Measurements from ENCODE around the gene KCNQ1OT1. TPM values are rescaled to one million over a fixed set of nuclear protein-coding genes. Genes with fewer than 3 reads are reported as not detected.

KCNQ1OT1 gene
- total RNA-seq, 1 donor from 2014 or later: 0.54 TPM

DNA sequence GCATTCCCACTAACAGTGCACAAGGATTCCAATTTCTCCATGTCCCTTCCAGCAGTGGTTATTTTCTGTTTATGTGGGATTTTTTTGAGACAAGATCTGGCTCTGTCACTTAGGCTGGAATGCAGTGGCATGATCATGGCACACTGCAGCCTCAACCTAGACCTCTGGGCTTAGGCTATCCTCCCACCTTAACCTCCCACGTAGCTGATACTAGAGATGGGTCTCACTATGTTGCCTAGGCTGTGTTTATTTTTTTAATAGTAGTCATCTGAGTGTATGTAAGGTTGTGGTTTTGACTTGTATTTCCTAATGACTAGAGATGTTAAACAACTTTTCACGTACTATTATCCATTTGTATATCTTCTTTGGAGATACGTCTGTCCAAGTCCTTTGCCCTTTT, 74.6 kb downstream of the KCNQ1OT1 start:
- intact Hi-C loops (cut with micrococcal nuclease): no loop called here

DNA sequence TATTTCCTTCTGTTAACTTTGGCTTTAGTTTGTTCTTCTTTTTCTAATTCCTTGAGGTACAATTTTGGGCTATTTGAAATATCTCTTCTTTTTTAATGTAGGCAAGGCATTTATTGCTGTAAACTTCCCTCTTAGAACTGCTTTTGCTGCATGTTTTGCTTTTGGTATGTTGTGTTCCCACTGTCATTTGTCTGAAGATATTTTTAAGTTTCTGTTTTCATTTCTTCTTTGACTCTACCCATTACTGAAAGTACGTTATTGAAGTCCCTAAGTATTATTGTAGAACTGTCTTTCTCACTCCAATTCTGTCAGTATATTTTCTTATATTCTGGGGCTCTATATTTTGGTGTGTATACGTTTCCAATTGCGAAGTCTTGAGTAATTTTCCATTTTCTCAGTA, 77.9 kb downstream of the KCNQ1OT1 start:
- intact Hi-C loops (cut with micrococcal nuclease): no loop called here

DNA sequence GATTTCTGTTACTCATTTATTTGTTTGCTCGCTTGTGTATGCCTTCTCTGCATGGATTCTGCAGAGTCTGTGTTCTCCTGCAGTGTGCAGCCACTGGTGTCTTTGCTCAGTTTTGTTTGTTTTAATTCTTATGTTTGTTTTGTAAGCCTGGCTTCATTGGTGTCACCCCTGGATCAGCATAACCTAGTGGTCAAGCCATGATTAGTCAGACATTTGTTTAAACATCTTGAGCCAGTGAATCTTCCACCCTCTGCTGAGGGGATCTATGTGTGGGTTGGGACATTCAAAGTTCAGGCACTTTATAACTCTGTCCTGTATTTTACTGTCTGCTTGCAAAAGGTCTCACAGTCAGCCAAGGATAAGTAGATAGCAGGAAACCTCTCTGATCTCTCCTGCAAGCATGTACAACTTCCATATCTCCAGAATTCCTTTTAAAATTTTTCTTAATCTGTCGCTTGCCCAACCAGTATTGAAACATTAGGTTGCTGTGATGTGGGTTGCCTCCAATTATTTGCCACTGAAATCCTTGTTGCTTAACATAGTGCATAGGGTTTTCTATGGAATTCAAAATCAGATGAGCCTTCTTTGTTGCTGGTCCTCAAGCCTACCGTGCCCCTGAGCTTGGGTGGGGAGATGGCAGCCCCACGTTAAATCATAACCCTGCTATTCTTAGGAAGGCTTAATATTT, 86.8 kb downstream of the KCNQ1OT1 start:
- intact Hi-C loops (cut with micrococcal nuclease): no loop called here

DNA sequence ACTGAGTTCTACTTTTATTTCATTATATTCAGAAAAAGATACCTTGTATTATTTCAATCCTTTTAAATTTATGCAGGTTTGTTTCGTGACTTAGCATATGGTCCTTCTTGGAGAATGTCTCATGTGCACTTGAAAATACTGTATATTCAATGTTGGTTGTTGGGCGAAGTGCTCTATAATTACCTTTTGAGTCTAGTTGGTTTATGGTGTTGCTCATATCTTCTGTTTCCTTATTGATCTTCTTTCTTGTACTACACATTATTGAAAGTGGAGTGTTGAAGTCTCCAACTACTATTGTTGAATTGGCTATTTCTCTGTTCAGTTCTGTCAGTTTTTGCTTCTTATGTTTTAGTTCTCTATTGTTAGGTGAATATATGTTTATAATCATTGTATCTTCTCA, 90.4 kb downstream of the KCNQ1OT1 start:
- intact Hi-C loops (cut with micrococcal nuclease): no loop called here

DNA sequence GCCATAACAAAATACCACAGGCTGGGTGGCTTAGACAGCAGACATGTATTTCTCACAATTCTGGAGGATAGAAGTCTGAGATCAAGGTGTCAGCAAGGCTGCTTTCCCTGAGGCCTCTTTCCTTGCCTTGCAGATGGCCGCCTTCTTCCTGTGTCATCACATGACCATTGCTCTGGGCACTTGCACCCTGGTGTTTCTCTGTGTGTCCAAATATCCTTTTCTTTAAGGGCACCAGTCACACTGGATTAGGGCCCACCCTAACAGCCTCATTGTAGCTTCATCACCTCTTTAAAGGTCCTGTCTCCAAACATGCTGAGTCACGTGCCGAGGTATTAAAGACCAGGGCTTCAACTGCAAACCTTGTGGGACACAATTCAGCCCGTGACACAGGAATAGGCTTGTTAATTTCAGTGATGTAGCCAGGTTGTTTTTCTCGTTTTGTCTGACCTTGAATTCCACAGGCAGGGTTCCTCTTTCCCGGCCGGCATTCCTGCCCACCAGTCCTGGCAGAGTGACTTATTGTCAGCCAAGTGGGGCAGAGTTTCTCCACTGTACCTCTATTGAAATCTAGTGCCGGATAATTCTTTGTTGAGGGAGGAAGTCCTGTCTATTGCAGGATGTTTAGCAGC, 100.1 kb downstream of the KCNQ1OT1 start:
- intact Hi-C loops (cut with micrococcal nuclease): no loop called here

DNA sequence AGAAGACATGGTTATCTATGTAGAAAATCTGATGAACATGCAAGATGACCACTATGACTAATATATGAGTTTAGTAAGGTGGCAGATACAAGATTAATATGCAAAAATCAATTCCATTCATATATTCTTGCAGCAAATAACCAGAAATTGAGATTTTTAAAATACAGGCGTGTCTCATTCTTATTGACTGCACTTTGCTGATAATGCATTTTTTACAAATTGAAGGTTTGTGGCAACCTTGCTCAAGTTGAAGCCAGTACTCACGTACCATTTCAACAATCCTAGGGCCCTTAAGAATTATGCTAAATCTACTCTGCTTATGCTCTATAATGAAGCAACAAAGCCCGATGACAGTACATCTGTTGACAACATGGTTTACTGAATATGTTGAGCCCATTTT, 104.6 kb downstream of the KCNQ1OT1 start:
- intact Hi-C loops (cut with micrococcal nuclease): no loop called here

DNA sequence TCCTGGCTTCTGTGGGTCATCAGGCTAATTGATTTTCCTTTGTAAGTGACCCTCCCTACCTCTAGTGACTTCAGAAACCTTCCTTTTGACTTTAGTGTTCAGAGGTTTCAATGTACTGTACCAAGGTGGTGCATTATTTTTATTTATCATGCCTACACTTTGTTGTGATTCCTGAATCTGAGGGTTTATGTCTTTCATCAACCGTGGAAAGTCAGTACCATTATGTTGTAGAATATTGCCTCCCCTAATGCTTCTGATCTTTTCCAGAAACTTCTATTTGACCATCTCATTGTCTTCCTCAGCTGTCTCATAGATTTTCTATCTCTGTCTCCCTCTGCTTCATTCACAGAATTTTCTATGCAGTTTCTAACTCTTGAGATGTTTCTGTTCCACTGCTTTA, 105.5 kb downstream of the KCNQ1OT1 start:
- intact Hi-C loops (cut with micrococcal nuclease): no loop called here

DNA sequence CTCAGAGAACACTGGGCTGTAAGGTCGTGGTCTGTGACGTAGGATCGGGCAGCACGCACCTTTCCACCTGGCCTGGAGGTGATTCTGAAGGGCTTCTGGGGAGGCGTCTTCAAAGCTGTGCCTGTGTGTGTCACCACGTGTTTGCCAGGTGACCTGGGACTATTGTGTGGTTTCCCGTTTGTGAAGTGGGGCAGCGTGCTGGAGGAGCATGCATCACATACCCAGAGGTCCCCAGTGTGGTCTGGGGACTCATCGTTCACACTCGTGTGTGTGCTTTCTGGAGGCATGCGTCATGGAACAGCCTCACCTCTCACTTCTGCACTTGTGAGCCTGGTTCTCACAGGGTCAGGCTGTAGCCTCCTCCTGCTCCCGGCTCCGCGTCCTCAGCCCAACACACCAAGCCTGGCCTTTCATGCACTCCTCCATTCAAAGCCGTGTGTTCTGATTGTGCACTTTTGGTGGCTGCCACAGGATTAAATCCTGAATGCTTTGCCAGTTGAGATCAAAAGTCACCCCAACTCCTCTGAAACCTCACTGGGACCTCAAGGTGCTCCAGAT, 106.3 kb downstream of the KCNQ1OT1 start:
- intact Hi-C loops (cut with micrococcal nuclease): no loop called here

DNA sequence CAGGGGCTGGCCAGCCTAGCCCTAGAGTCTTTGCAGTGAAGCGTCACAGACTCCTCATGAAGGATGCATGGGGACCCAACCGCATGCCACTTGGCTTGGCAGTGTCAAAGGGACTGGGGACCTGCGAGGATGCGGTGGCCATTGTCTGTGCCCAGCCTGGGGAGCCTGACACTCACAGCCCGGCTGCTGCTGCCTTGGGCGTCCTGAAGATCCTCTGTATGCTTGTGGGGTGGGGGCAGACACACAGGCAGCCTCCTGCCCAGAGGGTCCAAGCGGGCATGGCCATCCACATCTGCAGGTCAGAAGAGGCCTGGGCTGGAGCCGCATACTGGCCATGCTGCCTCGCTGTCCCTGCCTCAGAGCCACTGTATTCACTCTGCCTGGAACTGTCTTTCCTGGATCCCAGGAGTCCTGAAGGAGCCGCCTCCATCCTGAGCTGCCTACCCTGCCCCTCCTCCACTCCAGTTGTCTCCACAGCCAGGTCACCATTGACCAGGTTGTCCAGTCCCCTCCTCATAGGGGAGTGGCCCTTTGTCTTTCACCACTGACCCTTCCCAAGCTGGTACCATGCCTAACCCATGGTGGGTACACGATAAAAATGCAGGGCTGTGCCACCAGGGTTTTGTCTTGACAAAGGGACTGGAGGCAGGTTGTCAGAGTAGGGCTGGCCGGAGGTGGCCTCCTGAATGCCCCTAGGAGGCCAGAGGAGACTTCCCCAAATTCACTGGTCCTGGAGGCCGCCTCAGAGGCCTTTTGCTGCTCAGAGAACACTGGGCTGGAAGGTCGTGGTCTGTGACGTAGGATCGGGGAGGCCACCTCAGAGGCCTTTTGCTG, 107.0 kb downstream of the KCNQ1OT1 start:
- intact Hi-C loops (cut with micrococcal nuclease): no loop called here

DNA sequence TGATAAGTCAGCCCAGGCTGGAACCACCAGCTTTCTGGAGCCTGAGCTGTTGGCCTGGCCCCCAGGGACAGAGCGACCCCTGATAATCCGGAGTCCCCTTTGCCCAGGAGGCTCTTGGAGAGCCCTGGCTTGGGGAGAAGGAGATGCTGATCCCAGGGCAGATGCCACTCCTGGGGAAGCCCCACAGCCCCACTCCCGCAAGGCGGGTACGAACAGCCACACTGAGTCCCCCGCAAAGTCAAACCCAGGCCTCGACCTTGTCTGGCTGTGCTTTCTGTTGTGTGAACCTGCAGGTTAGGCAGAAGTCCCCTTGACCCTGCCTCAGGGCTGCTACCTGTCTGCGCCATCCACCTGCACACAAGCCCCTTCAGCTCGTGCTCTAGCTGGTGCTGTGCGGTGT, 108.0 kb downstream of the KCNQ1OT1 start:
- intact Hi-C loops (cut with micrococcal nuclease): no loop called here

DNA sequence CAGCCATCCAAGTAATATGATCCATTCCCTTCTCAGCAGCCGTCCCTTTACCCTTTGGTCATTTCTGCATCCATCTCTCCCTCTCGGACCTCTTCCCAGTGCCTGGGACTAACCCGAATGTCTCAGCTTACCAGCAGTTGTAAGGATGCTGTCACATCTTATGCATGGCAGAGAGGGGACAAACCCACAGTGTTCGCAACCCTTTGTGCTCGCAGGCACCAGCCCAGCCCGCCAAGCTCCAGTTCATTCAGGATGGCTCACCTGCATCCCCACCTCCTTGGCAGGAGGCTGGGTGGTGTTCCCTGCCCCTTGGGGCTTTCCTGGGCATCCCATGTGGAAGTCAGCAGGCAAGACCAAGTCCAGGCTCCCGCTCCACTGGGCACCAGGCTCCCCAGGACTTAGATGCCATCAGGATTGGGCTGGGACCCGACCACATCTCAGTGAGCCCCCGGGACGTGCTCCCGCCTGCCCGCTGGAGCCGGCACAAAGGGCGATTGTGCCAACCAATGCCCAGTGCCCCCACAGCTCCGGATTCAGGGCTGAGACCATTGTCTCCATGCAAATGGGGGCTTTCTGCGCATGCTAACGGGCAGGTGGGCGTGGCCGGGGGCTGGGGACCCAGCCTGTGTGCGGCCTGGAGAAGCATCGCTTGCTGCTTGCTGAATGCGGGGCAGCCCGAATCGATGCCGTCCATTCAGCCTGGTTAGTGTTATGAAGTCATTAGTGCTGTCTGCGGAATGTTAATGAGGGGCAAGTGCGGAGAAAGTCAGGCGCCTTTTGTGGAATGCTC, 108.6 kb downstream of the KCNQ1OT1 start:
- intact Hi-C loops (cut with micrococcal nuclease): no loop called here

DNA sequence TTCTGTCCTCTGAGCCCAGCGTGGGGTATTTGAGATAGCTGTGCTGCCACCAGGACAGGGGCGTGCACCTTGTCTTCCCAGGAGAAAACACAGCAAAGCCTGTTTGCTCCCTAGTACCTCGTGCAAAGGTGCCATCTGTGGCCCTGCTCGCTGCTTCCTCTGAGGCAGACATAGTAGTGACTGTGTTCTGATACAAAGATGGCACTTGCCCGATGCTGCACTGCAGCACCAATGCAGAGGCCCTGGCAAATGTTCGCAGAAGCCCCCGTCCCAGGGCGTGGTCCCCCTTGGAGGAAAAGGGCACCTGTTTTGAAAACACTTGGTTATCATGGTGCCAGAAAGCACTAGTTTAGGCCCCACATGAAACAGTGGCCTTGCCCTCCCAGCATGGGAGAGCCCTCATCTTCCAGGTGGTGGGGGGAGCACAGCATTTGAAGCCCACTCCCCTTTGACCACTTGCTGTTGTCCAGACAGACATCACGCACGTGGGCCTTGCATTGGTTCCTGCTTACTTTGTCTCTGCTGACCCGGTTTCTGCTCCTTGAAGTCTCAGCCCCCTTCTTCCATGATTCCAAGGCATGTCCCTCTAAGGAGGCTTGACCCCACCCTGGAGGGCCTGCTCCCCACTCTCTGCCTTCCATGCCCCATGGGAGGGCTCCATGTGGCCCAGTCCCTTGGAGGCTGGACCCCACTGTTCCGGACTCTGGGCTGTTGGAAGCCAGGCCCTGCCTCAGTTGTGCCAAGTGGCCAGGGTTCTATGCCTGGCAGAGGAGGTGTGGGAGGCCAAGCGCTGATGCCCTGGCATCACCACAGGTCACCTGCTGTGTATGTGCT, 109.4 kb downstream of the KCNQ1OT1 start:
- intact Hi-C loops (cut with micrococcal nuclease): no loop called here

DNA sequence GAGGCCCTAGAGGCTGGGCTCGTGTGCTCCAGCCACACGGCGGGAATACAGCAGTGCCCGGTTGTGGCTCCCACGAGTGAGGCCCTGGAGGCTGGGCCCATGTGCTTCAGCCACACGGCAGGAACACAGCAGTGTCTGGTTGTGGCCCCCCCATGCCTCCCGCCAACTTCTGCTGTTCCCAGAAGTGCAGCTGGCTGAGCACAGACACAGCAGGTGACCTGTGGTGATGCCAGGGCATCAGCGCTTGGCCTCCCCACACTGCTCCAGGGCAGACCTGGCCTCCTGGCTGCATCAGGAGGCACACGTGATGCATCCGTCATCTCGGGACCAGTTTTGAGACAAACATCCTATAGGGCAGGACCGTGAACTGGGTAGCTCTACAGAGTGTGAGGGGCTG, 110.3 kb downstream of the KCNQ1OT1 start:
- intact Hi-C loops (cut with micrococcal nuclease): no loop called here

DNA sequence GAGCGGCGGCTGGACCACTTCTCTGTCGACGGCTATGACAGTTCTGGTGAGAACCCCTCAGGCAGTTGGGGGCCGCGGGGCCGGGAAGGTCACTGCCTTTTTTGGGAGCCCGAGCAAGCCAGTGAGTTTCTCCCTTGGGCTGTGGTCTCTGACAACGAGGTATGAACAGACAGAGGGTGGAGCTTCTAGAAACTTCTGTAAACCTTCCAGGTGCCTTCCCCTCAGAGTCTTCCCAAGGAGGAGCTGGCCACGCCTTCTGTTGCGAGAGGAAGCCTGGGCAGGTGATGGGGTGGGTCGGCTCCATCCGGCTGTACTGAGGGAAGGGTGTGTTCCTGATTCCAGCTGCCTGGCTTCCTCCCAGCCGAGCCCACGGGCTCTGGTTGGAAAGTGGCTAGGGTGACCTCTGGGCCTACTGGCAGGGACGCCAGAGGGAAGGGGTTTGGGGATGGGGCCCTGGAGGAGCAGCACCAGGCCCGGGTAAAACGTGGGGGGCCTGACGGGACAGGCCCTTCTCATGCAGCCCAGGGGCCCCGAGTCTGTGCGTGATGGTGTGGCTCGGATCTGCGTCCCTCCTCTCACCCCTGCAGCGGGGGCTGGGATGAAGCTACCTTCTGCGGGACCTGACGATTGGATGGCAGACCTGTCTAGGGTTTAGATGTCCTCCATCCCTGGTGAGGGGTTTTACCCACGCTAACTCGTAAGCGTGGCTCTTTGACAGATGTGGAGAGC, 110.8 kb downstream of the KCNQ1OT1 start:
- intact Hi-C loops (cut with micrococcal nuclease): no loop called here

DNA sequence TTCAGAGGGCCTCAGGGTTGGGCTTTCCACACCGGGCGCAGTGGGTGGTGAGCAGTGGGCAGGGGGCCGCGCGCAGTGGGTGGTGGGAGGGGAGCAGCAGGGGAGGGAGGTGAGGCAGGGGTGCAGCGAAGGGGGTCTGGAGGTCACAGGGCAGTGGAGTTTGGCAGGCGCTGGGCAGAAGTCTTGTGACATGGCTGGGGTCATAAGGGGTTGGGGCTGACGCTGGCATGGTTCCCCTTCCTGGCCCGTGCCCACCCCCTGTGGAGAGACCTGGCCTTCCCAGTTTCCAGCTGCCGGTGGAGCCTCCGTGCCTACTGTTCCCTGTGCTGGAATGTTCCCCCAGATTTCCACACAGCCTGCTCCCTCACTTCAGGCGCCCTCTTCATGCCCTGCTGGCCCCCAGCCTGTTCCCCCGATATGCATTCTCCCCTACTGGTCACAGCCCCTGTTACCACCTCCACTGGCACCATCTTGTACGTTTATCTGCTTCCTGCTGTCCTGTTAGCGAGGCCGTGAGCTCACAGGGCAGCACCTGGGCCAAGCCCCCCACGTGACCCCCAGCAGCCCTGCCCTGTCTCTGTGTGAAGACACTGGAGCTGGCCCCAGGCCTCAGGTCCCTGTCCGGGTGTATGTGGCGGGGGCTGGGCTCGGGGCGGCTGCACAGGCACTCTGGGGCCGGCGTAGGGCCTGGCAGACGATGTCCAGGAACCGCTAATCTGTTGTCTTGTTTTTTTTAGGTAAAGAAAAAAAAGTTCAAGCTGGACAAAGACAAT, 111.6 kb downstream of the KCNQ1OT1 start:
- intact Hi-C loops (cut with micrococcal nuclease): no loop called here

DNA sequence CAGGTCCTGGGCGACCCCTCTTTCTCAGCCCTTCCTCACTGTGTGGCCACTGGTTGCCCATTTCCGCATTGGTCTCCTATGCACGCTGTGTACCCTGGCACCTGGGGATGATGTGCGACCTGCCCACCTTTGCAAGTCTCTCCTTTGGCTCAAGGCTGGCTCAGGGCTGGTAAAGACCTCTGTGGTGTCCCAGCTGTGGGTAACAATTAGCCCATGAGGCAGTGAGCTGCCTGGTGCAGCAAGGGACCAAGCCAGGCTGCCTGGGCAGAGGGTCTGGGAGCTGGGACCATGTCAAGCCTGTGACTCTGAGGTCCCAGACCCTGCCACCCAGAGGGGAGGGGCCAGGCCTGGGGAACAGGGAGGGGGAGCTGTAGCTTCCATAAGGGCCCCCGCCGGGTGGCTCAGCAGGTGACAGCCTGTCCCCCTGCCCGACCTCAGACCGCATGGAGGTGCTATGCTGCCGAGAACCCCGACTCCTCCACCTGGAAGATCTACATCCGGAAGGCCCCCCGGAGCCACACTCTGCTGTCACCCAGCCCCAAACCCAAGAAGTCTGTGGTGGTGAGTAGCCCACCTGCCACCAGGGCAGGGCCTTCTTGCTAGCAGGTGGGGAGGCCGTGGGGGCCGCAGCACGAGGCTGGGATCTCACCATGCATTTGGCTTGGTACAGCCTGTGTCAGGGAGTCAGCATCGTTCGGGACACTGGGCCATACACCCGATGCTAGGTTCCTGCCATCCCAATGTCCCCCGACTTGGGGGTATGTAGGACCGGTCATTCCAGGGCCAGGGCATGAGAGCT, 112.5 kb downstream of the KCNQ1OT1 start:
- intact Hi-C loops (cut with micrococcal nuclease): no loop called here

DNA sequence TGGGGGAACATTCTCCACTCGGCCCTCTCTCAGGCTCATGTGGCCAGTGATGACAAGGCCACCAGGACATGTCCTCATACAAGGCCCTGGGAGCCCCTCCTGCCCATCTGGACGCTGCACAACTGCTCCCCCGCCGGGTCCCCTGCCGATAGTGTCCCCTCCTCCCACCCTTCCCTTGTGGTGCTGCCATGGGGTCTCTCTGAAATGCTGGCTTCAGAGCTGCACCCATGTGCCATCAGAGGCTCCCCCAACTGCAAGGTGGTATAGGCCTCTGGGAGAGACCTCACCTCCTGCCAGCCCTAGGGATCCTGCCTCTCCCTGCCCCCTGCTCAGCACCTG, 113.0 kb downstream of the KCNQ1OT1 start:
- intact Hi-C loops (cut with micrococcal nuclease): no loop called here

DNA sequence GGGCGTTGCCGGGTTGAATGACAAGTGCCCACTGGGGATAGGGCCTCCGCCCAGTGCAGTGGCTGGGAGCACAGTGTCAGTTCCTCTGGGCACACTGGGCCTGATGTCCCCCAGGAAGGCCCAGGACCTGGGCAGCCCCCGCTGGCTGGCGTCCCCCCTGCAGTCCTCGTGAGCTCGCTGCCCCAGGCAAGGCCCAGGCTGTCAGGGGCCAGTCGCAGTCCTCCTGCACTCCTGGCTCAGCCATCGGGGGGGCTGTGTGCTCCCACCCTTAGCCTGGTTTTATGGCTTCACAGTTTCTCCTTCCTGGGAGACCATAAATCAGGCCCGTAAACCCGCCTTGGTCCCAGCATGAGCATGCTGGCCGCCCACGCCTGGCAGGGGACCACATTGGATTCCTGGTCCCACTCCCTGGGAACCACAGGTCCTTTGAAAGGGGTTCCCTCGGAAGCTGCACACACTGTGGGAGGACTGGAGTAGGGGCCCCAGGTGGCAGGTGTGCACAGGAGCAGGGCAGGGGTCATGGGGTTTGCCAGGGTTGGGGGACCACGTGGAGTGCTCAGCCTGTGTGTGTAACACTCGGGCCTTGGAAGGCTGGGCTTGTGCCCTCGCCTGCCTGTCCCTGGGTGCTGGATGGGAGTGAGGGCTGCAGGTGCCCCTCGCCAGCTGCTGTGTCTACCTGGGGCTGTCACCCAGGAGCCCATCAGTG, 113.6 kb downstream of the KCNQ1OT1 start:
- intact Hi-C loops (cut with micrococcal nuclease): no loop called here
